PC-3 (cell line): ENCODE data around the gene SLC35F3. TPM values are rescaled to one million over a fixed set of nuclear protein-coding genes. Genes with fewer than 3 reads are reported as not detected.
A peak's percentile ranks its signal among the peaks of the same experiment; 100 is the strongest.

Experiments used
- ATAC-seq: fragments of 200-7000 bp; cut with Tn5 transposase; 2 replicates; pipeline ENCODE4 v1.9.1; 2020; ENCODE audit warnings: mild to moderate bottlenecking, moderate library complexity
- BruUV-seq: library from RNA; stranded (reverse); fragments of 400-500 nt; replicated peaks from 2 replicates; lab custom pipeline; 2021; lab: Mats Ljungman, UMichigan
- CTCF ChIA-PET: fragments of 300-600 bp; sonication (Branson Sonifier 250); formaldehyde crosslinking; loops from one replicate; lab custom pipeline; 2022; ENCODE audit warnings: antibody characterized with exemption; lab: Charles Lee
- POLR2A ChIA-PET: fragments of 300-600 bp; sonication (Branson Sonifier 250); formaldehyde crosslinking; loops from one replicate; lab custom pipeline; 2022; ENCODE audit warnings: antibody characterized with exemption; ENCODE audit not compliant: unreplicated experiment; lab: Charles Lee
- DNase-seq: peaks from one replicate; pipeline ENCODE4 v3.0.0-alpha.2; 2015
- H2AFZ ChIP-seq: fragments of 300-600 bp; sonication (generic); 2 replicates; pipeline ENCODE4 v1.6.0; 2016; ENCODE audit warnings: antibody characterized with exemption, low read length
- H3F3A ChIP-seq: fragments of 300-600 bp; sonication (generic); one replicate; pipeline ENCODE4 v1.6.0; 2017; ENCODE audit warnings: antibody characterized with exemption, low read length, control low read depth, mild to moderate bottlenecking; ENCODE audit not compliant: unreplicated experiment
- H3K27ac ChIP-seq: fragments of 300-600 bp; sonication (generic); 2 replicates; pipeline ENCODE4 v1.5.1; 2016; ENCODE audit warnings: mild to moderate bottlenecking, low read length
- H3K27me3 ChIP-seq: fragments of 300-600 bp; sonication (generic); 2 replicates; pipeline ENCODE4 v1.6.1; 2016; ENCODE audit warnings: low read length, mixed read lengths
- H3K36me3 ChIP-seq: fragments of 300-600 bp; sonication (generic); 2 replicates; pipeline ENCODE4 v1.6.1; 2016; ENCODE audit warnings: low read depth, mixed run types, low read length, mixed read lengths
- H3K4me1 ChIP-seq: fragments of 300-600 bp; sonication (generic); 2 replicates; pipeline ENCODE4 v1.5.1; 2016; ENCODE audit warnings: low read length; ENCODE audit not compliant: insufficient read depth
- H3K4me2 ChIP-seq: fragments of 300-600 bp; sonication (generic); 2 replicates; pipeline ENCODE4 v1.6.0; 2016; ENCODE audit warnings: low read length
- H3K4me3 ChIP-seq: fragments of 300-600 bp; sonication (generic); 2 replicates; pipeline ENCODE4 v1.5.1; 2016; ENCODE audit warnings: mild to moderate bottlenecking, low read length, mixed read lengths
- H3K79me2 ChIP-seq: fragments of 300-600 bp; sonication (generic); 2 replicates; pipeline ENCODE4 v1.6.1; 2017; ENCODE audit warnings: low read length, mixed read lengths
- H3K9ac ChIP-seq: fragments of 300-600 bp; sonication (generic); 2 replicates; pipeline ENCODE4 v1.6.0; 2016; ENCODE audit warnings: mild to moderate bottlenecking, low read length
- H3K9me2 ChIP-seq: fragments of 300-600 bp; sonication (generic); replicated peaks from 2 replicates; pipeline ENCODE4 v1.6.1; 2016; ENCODE audit warnings: mixed run types, low read length, mixed read lengths
- H3K9me3 ChIP-seq: fragments of 300-600 bp; sonication (generic); 2 replicates; pipeline ENCODE4 v1.6.1; 2016; ENCODE audit warnings: low read length, mixed read lengths
- H4K20me1 ChIP-seq: fragments of 300-600 bp; sonication (generic); 2 replicates; pipeline ENCODE4 v1.6.1; 2016; ENCODE audit warnings: low read length, mixed read lengths
- CTCF ChIP-seq: fragments of 300-600 bp; sonication (generic); conservative IDR thresholded peaks from 2 replicates; pipeline ENCODE4 v1.5.1; 2017; ENCODE audit warnings: antibody characterized with exemption, low read depth, mild to moderate bottlenecking, low read length
- EZH2 ChIP-seq: fragments of 300-600 bp; sonication (generic); IDR thresholded peaks from one replicate; pipeline ENCODE4 v1.6.1; 2017; ENCODE audit warnings: antibody characterized with exemption, mild to moderate bottlenecking, low read length; ENCODE audit not compliant: unreplicated experiment
- EZH2phosphoT487 ChIP-seq: fragments of 300-600 bp; sonication (generic); IDR thresholded peaks from 2 replicates; pipeline ENCODE4 v1.6.1; 2018; ENCODE audit warnings: mild to moderate bottlenecking, antibody characterized with exemption, low read length, borderline replicate concordance
- intact Hi-C: fragments of 100-400 bp; cut with micrococcal nuclease; formaldehyde crosslinking; loops from 2 replicates; pipeline ENCODE4 v1.9.0; 2023
- total RNA-seq: library from RNA; depleted of rRNA; stranded (reverse); fragments of >200 nt; gene quantifications from 2 replicates; pipeline ENCODE4 v1.2.3, GENCODE V29; 2014

SLC35F3 gene
- total RNA-seq, 1 experiment from 2014 or later, result 17.7 TPM

- no peak for TF ChIP-seq EZH2
- TF ChIP-seq CTCF, result no peak
- no peak for TF ChIP-seq EZH2phosphoT487
- ChIA-PET POLR2A (no interaction called here), CTCF (no interaction called here)
- 0 out of 2 replicates have a peak, but pooled peaks cover 4% of the 10 kb centered on the region for H3K4me1 ChIP-seq
- no peak overlapping the region for H3K4me3 ChIP-seq
- BruUV-seq, result no TSS peak
- no peaks in the 10 kb centered on the region for H3K27me3 ChIP-seq
- DNase-seq, result no peak
- peaks cover 15% of the 10 kb centered on the region; the same call in 1 of the 2 replicates for H3K36me3 ChIP-seq
- H3K79me2 ChIP-seq, result peaks cover 31% of the 10 kb centered on the region
- no peaks in the 10 kb centered on the region for H3K9me3 ChIP-seq
- H3K4me2 ChIP-seq, result no peak overlapping the region
- no peak overlapping the region for H3K27ac ChIP-seq
- no peak overlapping the region for H2AFZ ChIP-seq
- no peaks in the 10 kb centered on the region for H4K20me1 ChIP-seq
- no peaks in the 10 kb centered on the region for H3F3A ChIP-seq
- intact Hi-C loops, result no loop called here
- ATAC-seq, result no peak
- no peak overlapping the region for H3K9ac ChIP-seq
- H3K9me2 ChIP-seq, result no peaks in the 10 kb centered on the region
Observed at GRCh38 chr1:233965856-233966255, 61.4 kb downstream of the SLC35F3 start.

GRCh38 chr1:233971753-233972152, 67.3 kb downstream of the SLC35F3 start:
- no peaks in the 10 kb centered on the region for H3K9me3 ChIP-seq
- ATAC-seq, result no peak
- no TSS peak for BruUV-seq
- TF ChIP-seq EZH2phosphoT487 (no peak), CTCF (no peak), EZH2 (no peak)
- no peaks in the 10 kb centered on the region for H3K27me3 ChIP-seq
- DNase-seq, result no peak
- H3K79me2 ChIP-seq, result peaks cover 45% of the 10 kb centered on the region
- H3K36me3 ChIP-seq, result no peaks in the 10 kb centered on the region
- H2AFZ ChIP-seq, result no peak overlapping the region
- intact Hi-C loops, result no loop called here
- no peaks in the 10 kb centered on the region for H3F3A ChIP-seq
- CTCF ChIA-PET, result interaction anchor here (0.6 kb wide), 1 partner anchor 9 kb away, joined by 3 read pairs; no protein-coding TSS in a partner anchor
- H3K4me3 ChIP-seq, result no peak overlapping the region
- H3K27ac ChIP-seq, result peak overlapping the region; percentile 92
- no peaks in the 10 kb centered on the region for H3K9me2 ChIP-seq
- no peaks in the 10 kb centered on the region for H4K20me1 ChIP-seq
- peaks cover 23% of the 10 kb centered on the region for H3K4me1 ChIP-seq
- peak overlapping the region; percentile 68 for H3K9ac ChIP-seq
- POLR2A ChIA-PET, result no interaction called here
- peak overlapping the region; percentile 52 for H3K4me2 ChIP-seq

GRCh38 chr1:233972563-233972950, 68.1 kb downstream of the SLC35F3 start:
- ATAC-seq, result peak; percentile 79
- peaks cover 46% of the 10 kb centered on the region for H3K79me2 ChIP-seq
- no peaks in the 10 kb centered on the region for H3K9me2 ChIP-seq
- peaks cover 23% of the 10 kb centered on the region for H3K4me1 ChIP-seq
- ChIA-PET CTCF (no interaction called here), POLR2A (no interaction called here)
- no peaks in the 10 kb centered on the region for H4K20me1 ChIP-seq
- no peak overlapping the region for H2AFZ ChIP-seq
- TF ChIP-seq EZH2phosphoT487, result no peak
- DNase-seq, result peak; percentile 83
- no peak overlapping the region for H3K4me3 ChIP-seq
- peak overlapping the region; percentile 52 for H3K4me2 ChIP-seq
- H3F3A ChIP-seq, result no peaks in the 10 kb centered on the region
- peak overlapping the region; percentile 68 for H3K9ac ChIP-seq
- H3K9me3 ChIP-seq, result no peaks in the 10 kb centered on the region
- no TSS peak for BruUV-seq
- no peaks in the 10 kb centered on the region for H3K36me3 ChIP-seq
- H3K27me3 ChIP-seq, result no peaks in the 10 kb centered on the region
- intact Hi-C loops, result no loop called here
- H3K27ac ChIP-seq, result peak overlapping the region; percentile 92
